Fibroblast of skin of right biceps (primary cell): Measurements from ENCODE around the gene SCYL3.
A peak's percentile ranks its signal among the peaks of the same experiment; 100 is the strongest.
"Not testable (repeated sequence)": the region's sequence is repeated elsewhere in the genome, so short reads cannot be mapped to it uniquely, and the experiment has no call there.

Experiments
- DNase-seq: peaks from one replicate; pipeline ENCODE4 v3.0.0-alpha.2; 2013

Gene SCYL3

GRCh38 chr1:169869426-169869825 is 24.3 kb downstream of the SCYL3 start:
- DNase-seq, result no peak

- no peak for DNase-seq
These were observed 24.7 kb downstream of the SCYL3 start for GRCh38 chr1:169868978-169869377.

GRCh38 chr1:169867012-169867675 is 26.6 kb downstream of the SCYL3 start:
- DNase-seq, result peak; percentile 28

- DNase-seq, result no peak
These were observed 27.1 kb downstream of the SCYL3 start for GRCh38 chr1:169866577-169866976.

- not testable (repeated sequence) for DNase-seq
These were observed 29.2 kb downstream of the SCYL3 start for GRCh38 chr1:169864531-169864930.

GRCh38 chr1:169860750-169861149 is 32.9 kb downstream of the SCYL3 start:
- no peak for DNase-seq

- DNase-seq, result no peak
These were observed 33.5 kb downstream of the SCYL3 start for GRCh38 chr1:169860187-169860586.

GRCh38 chr1:169859001-169859400 is 34.7 kb downstream of the SCYL3 start:
- no peak for DNase-seq

GRCh38 chr1:169858467-169858866 is 35.2 kb downstream of the SCYL3 start:
- DNase-seq, result peak; percentile 15

- DNase-seq, result no peak
These were observed 40.4 kb downstream of the SCYL3 start for GRCh38 chr1:169853341-169853740.

GRCh38 chr1:169849346-169850022 is 44.2 kb downstream of the SCYL3 start:
- no peak for DNase-seq

- DNase-seq, result no peak
These were observed 45.2 kb downstream of the SCYL3 start for GRCh38 chr1:169848456-169848855.

GRCh38 chr1:169844941-169845608 is 48.6 kb downstream of the SCYL3 start:
- no peak for DNase-seq

GRCh38 chr1:169838942-169839341 is 54.8 kb downstream of the SCYL3 start:
- DNase-seq, result no peak

- no peak for DNase-seq
These were observed 57.5 kb downstream of the SCYL3 start for GRCh38 chr1:169836198-169836597.

- DNase-seq, result no peak
These were observed 58.0 kb downstream of the SCYL3 start for GRCh38 chr1:169835647-169836046.

- DNase-seq, result no peak
These were observed 58.8 kb downstream of the SCYL3 start for GRCh38 chr1:169834869-169835268.

GRCh38 chr1:169833179-169833901 is 60.4 kb downstream of the SCYL3 start:
- no peak for DNase-seq

GRCh38 chr1:169829671-169830070 is 64.0 kb downstream of the SCYL3 start:
- no peak for DNase-seq

- DNase-seq, result no peak
These were observed 69.5 kb downstream of the SCYL3 start for GRCh38 chr1:169824153-169824552.

GRCh38 chr1:169821500-169821899 is 72.2 kb downstream of the SCYL3 start:
- no peak for DNase-seq

GRCh38 chr1:169816617-169817016 is 77.1 kb downstream of the SCYL3 start:
- no peak for DNase-seq

GRCh38 chr1:169814265-169814664 is 79.4 kb downstream of the SCYL3 start:
- DNase-seq, result no peak
